ENCODE measurements around the gene MISP3.
"Not testable (repeated sequence)": the region's sequence is repeated elsewhere in the genome, so short reads cannot be mapped to it uniquely, and the experiment has no call there.

MISP3 gene

DNA sequence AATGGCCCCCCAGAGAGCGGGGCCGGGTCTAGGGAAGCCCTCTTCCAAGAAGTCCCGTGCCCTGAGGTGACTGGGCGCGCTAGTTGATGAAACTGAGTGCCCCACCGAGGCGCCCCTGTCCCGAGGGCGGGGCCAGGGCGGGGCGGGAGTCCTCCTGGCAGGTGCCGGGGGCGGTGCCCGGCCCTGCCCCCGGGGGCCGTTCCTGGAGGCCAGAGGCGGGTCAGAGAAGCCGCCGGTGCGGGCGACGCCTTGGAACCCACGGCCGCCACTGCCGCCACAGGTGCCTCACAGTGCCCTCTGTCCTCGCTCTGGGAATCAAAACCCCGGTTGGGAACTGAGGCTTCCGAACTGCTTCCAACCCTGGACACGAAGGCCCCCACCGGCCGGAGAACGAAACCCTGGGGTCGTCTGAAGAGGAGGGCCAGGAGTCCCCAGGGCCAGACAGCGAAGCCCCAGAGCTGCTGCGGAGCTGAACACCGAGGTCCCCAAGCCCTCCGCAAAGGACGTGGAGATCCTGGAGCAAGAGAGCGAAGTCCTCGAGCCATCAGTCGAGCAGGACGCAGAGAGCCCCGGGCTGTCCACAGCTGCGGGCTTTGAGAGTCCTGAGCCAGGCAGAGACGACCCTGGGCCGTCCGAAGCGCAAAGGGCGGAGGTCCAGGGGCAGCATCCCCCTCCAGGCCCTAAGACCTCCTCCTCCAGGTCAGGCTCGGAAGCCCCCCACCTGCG lies at the start of gene MISP3:
MISP3 (plus strand) TSS at position 252 of the 726 bp plus-strand sequence. CDS start 524 bp downstream, outside the sequence.
- no peak for DNase-seq (ENCODE audit: low read depth)

DNA sequence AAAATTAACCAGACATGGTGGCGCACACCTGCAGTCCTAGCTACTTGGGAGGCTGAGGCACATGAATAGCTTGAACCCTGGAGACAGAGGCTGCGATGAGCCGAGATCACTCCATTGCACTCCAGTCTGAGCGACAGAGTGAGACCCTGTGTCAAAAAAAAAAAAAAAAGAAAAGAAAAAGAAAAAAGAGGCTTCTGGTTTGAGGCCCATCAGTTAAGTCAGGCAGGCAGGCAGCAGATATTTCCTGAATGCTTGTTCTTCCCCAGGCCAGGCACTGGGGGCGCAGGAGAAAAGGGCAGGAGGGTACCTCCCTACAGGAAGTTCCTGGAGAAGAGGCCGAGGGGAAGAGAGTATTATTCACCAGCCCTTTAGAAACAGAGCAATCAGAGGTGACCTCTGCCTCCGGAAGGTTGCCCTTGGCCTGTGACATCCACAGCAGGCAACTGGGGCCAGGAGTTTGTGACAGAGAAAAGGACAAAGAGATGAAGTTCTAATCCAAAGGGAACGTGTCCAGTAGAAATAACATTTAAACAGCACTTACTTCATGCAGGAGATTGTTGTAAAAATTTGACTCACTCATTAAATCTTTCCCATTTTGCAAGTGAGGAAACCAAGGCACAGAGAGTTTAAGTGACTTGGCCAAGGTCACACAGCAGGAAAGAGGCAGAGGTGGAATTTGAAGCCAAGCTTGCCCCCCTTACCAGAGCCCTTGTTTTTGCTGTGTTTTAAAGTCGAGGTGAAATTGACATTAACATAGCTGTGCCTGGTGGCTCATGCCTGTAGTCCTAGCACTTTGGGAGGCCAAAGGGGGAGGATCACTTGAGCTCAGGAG lies 49.0 kb upstream of the MISP3 start:
- no peak for DNase-seq (ENCODE audit: low read depth)

DNA sequence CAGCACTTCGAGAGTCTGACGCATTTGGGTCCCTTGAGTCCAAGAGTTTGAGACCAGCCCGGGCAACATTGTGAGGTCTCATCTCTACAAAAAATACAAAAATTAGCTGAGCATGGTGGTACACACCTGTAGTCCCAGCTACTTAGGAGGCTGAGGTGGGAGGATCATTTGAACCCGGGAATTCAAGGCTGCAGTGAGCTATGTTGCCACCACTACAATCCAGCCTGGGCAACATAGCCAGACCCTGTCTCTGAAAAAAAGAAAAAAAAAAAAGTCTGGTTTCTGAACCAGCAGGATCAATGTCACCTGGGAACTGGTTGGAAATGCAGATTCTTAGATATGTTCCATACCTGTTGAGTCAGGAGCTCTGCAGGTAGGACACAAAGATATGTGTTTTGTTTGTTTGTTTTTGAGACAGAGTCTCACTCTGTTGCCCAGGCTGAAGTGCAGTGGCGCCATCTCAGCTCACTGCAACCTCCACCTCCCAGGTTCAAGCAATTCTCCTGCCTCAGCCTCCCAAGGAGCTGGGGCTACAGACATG lies 45.9 kb upstream of the MISP3 start:
- not testable (repeated sequence) for DNase-seq (ENCODE audit: low read depth)

DNA sequence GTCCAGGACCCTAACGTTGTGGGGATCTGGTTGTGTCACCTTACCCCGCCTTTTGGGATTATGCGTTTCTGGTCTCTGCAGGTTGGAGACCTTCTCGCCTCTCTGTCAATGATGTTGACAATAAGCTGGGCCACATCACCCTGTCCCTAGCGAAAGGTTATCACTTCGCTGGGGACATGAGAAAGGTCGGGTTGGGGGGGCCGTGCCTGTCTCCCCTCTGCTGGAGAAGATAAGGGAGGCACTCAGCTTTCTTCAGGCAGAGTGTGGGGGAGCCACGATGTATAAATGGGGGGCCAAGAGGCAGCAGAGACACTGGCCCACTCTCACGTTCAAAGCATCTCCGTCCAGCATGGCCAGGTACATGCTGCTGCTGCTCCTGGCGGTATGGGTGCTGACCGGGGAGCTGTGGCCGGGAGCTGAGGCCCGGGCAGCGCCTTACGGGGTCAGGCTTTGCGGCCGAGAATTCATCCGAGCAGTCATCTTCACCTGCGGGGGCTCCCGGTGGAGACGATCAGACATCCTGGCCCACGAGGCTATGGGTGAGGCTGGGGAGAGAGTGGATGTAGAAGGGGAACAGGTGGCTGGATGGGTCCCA lies 44.6 kb upstream of the MISP3 start, which contains the start of gene RLN3:
RLN3 (plus strand) TSS at position 293 of the 595 bp plus-strand sequence; CDS start at position 350, 57 bp downstream.
- DNase-seq (ENCODE audit: low read depth) = no peak

DNA sequence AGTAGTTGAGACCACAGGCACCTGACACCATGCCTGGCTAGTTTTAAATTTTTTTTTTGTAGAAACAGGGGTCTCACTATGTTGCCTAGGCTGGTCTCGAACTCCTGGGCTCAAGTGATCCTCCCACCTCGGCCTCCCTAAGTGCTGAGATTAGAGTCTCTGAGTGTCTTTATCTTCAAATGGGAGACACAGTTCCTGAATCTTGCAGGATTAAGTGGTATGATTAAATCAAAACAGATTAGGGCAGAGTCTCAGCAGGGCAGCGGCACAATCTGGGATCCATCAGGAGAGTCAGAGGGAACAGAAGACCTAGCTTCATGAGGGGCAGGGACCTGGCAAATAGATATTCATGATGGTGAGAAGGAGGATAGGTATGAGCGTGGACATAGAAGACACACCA lies 43.7 kb upstream of the MISP3 start:
- no peak for DNase-seq (ENCODE audit: low read depth)

DNA sequence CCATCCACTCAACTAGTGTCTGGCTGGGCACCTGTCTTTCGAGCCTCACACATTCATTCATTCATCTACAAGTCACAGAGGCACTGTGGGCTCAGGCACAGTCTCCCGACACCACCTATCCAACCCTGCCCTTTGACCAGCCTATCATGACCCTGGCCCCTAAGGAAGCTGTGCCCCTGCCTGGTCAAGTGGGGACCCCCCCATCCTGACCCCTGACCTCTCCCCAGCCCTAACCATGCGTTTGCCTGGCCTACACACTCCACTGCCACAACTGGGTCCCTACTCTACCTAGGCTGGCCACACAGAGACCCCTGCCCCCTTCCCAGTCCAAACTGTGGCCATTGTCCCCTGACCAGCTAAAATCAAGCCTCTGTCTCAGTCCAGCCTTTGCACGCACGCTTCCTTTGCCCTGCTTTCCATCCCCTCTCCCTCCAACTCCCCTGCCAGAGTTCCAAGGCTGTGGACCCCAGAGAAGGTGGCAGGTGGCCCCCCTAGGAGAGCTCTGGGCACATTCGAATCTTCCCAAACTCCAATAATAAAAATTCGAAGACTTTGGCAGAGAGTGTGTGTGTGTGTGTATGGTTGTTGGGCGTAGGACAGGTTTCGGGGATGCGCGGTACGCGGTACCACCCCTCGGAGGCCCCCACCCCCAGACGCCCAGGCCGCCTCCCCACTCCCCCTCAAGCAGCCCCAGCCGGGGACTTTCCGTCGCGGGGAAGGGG lies 41.4 kb upstream of the MISP3 start:
- no peak for DNase-seq (ENCODE audit: low read depth)

DNA sequence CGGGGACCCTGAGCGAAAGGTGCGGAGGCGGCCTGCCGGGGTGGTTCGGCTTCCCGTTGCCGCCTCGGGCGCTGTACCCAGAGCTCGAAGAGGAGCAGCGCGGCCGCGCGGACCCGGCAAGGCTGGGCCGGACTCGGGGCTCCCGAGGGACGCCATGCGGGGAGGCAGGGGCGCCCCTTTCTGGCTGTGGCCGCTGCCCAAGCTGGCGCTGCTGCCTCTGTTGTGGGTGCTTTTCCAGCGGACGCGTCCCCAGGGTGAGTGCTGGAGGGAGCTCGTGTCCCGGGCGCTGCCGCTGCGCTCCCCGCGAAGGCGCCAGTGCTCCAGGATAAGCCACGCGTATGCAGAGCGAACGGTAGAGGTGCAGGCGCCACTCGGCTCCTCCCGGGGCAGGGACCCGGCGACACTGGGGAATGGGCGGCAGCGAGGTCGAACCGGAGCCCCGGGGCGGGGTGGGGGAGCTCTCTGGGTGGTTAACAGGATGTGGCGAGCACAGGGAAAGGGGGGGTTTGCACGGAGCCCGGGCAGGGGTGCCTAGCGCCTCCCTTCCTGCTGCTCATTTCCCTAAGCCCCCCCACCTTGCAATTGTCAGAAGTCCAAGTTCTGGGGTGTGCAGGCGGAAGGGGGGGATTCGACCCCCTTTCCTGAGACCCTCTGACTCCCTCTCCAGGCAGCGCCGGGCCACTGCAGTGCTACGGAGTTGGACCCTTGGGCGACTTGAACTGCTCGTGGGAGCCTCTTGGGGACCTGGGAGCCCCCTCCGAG lies 40.7 kb upstream of the MISP3 start, which contains the start of gene IL27RA:
IL27RA (plus strand) TSS at position 44 of the 762 bp plus-strand sequence; CDS start at position 155, 111 bp downstream.
- peak; percentile 72 for DNase-seq (ENCODE audit: low read depth)

DNA sequence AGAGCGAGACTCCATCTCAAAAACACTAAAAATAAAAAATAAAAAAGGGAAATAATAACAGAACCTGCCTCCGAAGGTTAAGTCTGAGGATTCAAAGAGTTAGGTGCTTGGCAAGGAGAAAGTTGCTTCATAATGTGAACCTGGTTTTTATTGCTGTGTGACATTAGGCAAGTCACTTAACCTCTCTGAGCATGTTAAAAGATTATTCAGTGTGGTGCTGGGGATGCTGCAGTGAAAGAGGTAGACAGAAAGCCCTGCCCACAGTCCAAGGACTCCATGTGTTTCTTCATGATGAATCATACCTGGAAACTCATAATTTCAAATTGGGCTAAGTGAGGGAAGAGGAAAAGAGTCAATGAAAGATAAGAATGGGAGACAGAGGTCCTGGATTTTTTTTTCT lies 38.6 kb upstream of the MISP3 start:
- no peak for DNase-seq (ENCODE audit: low read depth)

DNA sequence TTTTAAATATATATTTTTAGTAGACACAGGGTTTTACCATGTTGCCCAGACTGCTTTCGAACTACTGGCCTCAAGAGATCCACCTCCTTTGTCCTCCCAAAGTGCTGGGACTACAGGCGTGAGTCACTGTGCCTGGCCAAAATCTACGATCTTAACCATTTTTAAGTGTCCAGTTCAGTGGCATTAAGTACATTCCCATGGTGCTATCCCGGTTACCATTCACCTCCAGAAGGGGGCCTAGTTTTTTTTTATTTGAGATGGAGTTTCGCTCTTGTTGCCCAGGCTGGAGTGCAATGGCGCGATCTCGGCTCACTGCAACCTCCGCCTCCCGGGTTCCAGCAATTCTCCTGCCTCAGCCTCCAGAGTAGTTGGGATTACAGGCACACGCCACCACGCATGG lies 37.4 kb upstream of the MISP3 start:
- DNase-seq (ENCODE audit: low read depth) = not testable (repeated sequence)

DNA sequence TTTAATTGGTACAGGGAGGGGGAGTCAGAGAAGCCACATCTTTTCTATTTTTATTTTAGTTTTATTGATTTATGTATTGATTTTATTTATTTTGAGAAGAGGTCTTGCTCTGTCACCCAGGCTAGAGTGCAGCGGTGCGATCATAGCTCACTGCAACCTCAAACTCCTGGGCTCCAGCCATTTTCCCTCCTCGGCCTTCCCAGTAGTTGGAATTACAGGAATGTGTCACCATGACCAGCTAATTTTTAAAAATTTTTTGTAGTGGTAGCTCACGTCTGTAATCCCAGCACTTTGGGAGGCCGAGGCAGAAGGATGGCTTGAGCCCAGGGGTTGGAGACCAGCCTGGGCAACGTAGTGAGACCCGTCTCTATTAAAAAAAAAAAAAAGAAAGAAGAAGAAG lies 36.9 kb upstream of the MISP3 start:
- no peak for DNase-seq (ENCODE audit: low read depth)

DNA sequence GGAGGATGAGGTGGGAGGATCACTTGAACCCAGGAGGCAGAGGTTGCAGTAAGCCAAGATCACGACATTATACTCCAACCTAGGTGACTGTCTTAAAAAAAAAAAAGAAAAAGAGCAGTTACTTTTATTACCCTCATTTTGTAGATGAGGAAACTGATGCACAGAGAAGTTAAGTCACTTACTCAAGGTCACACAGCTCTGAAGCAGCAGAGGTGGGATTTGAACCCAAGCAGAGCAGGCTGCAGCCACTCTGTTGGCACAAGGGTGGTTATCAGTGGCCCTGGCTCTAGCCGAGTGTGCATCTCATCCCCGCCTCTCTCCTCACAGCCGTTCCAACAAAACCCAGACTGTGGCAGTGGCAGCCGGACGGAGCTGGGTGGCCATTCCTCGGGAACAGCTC lies 33.4 kb upstream of the MISP3 start:
- DNase-seq (ENCODE audit: low read depth) = no peak

DNA sequence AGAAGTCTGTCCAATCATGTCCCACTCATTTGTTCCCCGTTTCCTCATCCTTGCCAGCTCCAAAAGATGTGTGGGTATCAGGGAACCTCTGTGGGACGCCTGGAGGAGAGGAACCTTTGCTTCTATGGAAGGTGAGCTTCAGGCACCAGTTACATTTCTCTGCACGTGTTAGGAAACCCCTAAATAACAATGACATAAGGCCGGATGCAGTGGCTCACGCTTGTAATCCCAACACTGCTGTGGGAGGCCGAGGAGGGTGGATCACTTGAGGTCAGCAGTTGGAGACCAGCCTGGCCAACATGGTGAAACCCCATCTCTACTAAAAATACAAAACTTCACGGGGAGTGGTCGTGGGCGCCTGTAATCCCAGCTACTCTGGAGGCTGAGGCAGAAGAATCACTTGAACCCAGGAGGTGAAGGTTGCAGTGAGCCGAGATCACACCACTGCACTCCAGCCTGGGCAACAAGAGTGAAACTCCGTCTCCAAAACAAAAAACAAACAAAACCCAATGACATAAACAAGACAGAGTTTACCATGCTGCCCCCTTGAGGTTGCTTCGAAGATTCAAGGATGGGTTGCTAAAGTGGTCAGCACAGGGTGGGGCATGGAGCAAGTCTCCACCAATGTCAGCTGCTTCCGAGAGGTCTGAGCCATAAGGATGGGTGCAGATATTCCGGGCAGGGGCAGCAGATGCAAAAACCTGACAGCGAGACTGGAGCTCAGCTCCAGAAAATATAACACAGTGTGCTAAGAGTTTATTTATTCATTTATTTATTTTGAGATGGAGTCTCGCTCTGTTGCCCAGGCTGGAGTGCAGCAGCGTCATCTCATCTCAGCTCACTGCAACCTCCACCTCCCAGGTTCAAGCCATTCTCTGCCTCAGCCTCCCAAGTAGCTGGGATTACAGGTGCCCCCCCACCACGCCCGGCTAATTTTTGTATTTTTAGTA lies 29.7 kb upstream of the MISP3 start:
- not testable (repeated sequence) for DNase-seq (ENCODE audit: low read depth)

DNA sequence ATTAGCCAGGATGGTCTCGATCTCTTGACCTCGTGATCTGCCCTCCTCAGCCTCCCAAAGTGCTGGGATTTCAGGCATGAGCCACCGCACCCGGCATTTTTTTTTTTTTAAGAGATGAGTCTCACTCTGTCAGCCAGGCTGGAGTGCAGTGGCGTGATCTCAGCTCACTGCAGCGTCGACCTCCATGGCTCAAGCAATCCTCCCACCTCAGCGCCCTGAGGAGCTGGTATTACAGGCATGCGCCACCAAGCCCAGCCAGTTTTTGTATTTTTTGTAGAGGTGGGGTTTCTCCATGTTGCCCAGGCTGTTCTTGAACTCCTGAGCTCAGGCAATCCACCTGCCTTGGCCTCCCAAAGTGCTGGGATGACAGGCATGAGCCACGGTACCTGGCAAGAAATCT lies 24.7 kb upstream of the MISP3 start:
- DNase-seq (ENCODE audit: low read depth) = not testable (repeated sequence)

DNA sequence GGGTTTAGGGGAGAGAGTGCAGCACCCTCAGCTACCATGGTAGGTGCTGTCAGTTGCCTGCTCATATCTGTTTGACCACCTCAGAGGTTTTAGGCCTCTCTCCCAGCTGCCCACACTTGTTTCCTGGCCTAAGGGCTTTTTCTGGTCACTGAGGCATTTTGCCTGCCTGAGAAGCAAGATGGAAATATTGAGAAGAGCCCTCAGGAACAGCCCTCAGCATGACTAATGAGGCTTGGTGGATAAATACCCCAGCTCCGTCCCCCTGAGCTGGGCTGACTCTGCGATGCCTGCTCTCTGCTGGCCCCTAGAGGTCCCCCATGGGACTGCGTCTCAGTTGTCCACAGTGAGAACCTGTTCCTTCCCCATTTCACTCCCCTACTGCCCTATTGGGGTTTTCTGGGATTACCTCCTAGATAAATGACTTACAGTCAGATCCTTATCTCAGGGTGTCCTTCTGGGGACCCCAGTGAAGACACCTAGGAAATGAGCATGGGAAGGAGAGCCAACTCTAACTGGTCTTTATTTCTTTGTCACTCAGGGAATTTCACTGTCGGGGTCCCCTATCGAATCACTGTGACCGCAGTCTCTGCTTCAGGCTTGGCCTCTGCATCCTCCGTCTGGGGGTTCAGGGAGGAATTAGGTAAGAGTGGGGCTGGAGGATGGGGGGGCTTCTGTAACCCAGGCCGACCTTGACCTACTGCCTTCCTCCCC lies 24.0 kb upstream of the MISP3 start:
- DNase-seq (ENCODE audit: low read depth) = peak; percentile 75

DNA sequence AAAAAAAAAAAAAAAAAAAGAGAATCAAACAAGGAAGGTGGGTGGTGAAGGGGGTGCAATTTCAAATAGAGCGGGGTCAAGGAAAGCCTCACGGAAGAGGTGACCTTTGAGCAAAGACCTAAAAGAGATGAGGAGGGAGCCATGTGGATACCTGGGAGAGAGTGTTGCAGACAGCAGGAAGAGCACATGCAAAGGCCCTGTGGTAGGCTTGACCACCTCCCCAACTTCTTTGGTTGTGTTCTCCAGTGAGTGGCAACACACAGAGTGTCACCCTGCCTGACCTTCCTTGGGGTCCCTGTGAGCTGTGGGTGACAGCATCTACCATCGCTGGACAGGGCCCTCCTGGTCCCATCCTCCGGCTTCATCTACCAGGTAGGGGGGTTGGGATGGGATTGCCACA lies 22.1 kb upstream of the MISP3 start:
- DNase-seq (ENCODE audit: low read depth) = no peak

DNA sequence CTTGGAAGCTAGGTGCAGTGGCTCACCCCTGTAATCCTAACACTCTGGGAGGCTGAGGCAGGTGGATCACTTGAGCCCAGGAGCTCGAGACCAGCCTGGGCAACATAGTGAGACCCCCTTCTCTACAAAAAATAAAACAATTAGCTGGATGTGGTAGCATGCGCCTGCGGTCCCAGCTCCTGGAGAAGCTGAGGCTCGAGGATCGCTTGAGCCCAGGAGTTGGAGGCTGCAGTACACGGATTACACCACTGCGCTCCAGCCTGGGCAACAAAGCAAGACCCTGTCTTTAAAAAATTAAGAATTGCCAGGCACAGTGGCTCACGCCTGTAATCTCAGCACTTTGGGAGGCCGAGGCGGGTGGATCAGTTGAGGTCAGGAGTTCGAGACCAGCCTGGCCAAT lies 21.6 kb upstream of the MISP3 start:
- not testable (repeated sequence) for DNase-seq (ENCODE audit: low read depth)

DNA sequence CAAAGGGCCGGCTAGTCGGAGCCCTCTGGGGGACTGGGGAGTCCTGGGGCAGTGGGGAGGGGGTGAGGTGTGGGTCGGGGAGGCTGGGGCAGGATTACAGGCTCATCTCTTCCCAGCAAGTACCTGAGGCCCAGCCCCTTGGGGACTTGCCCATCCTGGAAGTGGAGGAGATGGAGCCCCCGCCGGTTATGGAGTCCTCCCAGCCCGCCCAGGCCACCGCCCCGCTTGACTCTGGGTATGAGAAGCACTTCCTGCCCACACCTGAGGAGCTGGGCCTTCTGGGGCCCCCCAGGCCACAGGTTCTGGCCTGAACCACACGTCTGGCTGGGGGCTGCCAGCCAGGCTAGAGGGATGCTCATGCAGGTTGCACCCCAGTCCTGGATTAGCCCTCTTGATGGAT lies 20.6 kb upstream of the MISP3 start:
- no peak for DNase-seq (ENCODE audit: low read depth)

DNA sequence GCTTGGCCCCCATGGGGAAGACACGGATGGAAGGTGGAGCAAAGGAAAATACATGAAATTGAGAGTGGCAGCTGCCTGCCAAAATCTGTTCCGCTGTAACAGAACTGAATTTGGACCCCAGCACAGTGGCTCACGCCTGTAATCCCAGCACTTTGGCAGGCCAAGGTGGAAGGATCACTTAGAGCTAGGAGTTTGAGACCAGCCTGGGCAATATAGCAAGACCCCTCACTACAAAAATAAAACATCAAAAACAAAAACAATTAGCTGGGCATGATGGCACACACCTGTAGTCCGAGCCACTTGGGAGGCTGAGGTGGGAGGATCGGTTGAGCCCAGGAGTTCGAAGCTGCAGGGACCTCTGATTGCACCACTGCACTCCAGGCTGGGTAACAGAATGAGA lies 20.1 kb upstream of the MISP3 start:
- no peak for DNase-seq (ENCODE audit: low read depth)

DNA sequence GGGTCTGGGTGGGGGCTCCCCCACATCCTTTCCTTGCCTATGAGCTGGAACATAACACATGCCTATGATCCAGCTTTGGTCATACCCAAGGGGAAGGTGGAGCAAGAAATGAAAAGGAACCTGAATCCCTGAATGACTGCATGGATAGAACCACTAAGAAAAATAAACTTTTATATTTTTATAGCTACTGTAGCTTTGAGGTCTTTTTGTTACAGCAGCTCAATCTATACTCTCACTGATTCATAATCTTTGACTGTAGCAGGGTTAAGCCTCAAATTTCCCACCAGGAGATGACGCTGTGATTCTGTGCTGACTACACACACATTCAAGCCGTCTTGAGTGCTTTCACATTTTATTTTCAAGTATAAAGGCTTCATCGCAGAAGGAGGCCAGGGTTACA lies 19.6 kb upstream of the MISP3 start:
- no peak for DNase-seq (ENCODE audit: low read depth)
